HepG2 (cell line): ENCODE results near the gene RAB22A. TPM values are rescaled to one million over a fixed set of nuclear protein-coding genes. Genes with fewer than 3 reads are reported as not detected.

Experiments
- CCDC6 ChIP-seq: sonication (generic); formaldehyde crosslinking; IDR thresholded peaks from 2 replicates; pipeline ENCODE4 v1.8.1; 2022; ENCODE audit warnings: mild to moderate bottlenecking, missing genetic modification reagents, moderate library complexity
- ELF3 ChIP-seq: IDR thresholded peaks from 2 replicates; pipeline ENCODE4 v1.6.1; 2016; ENCODE audit warnings: missing genetic modification reagents, missing compliant biosample characterization
- FLYWCH1 ChIP-seq: sonication (generic); formaldehyde crosslinking; IDR thresholded peaks from 2 replicates; pipeline ENCODE4 v1.8.1; 2023; ENCODE audit warnings: mild to moderate bottlenecking, missing genetic modification reagents
- HHEX ChIP-seq: IDR thresholded peaks from 2 replicates; pipeline ENCODE4 v1.6.1; 2016; ENCODE audit warnings: control low read depth
- KDM5A ChIP-seq: fragments of 200-600 bp; sonication (generic); IDR thresholded peaks from 2 replicates; pipeline ENCODE4 v1.7.0; 2018; ENCODE audit warnings: antibody characterized with exemption, mild to moderate bottlenecking, low read length, borderline replicate concordance
- KMT2B ChIP-seq: IDR thresholded peaks from 2 replicates; pipeline ENCODE4 v1.6.1; 2016; ENCODE audit warnings: missing genetic modification reagents, missing compliant biosample characterization
- NPAS2 ChIP-seq: sonication (generic); formaldehyde crosslinking; IDR thresholded peaks from 2 replicates; pipeline ENCODE4 v1.8.0; 2022; ENCODE audit warnings: mild to moderate bottlenecking, missing genetic modification reagents, borderline replicate concordance
- PITX1 ChIP-seq: sonication (generic); formaldehyde crosslinking; IDR thresholded peaks from 2 replicates; pipeline ENCODE4 v1.5.1; 2020; ENCODE audit warnings: mild to moderate bottlenecking, missing genetic modification reagents
- RFXANK ChIP-seq: IDR thresholded peaks from 2 replicates; pipeline ENCODE4 v1.6.1; 2016
- RNF2 ChIP-seq: fragments of 450-650 bp; conservative IDR thresholded peaks from 2 replicates; pipeline ENCODE4 v1.6.1; 2016; ENCODE audit warnings: low read depth
- SNAPC5 ChIP-seq: sonication (generic); formaldehyde crosslinking; IDR thresholded peaks from 2 replicates; pipeline ENCODE4 v1.8.1; 2023; ENCODE audit warnings: mild to moderate bottlenecking, missing genetic modification reagents, borderline replicate concordance
- UBTF ChIP-seq: sonication (generic); formaldehyde crosslinking; IDR thresholded peaks from 2 replicates; pipeline ENCODE4 v1.4.0; 2020; ENCODE audit warnings: mild to moderate bottlenecking, missing genetic modification reagents
- ZFAT ChIP-seq: sonication (generic); formaldehyde crosslinking; conservative IDR thresholded peaks from 2 replicates; pipeline ENCODE4 v1.8.1; 2023; ENCODE audit warnings: missing genetic modification reagents, inconsistent platforms
- ZFX ChIP-seq: sonication (generic); formaldehyde crosslinking; IDR thresholded peaks from 2 replicates; pipeline ENCODE4 v1.4.0; 2020; ENCODE audit warnings: mild to moderate bottlenecking, low read depth, missing genetic modification reagents, moderate library complexity
- ZNF232 ChIP-seq: sonication (generic); formaldehyde crosslinking; IDR thresholded peaks from 2 replicates; pipeline ENCODE4 v1.4.0; 2020; ENCODE audit warnings: missing genetic modification reagents, borderline replicate concordance
- ZNF253 ChIP-seq: sonication (generic); formaldehyde crosslinking; IDR thresholded peaks from 2 replicates; pipeline ENCODE4 v1.8.0; 2022; ENCODE audit warnings: mild to moderate bottlenecking, missing genetic modification reagents, borderline replicate concordance
- ZNF317 ChIP-seq: sonication (generic); formaldehyde crosslinking; IDR thresholded peaks from 2 replicates; pipeline ENCODE4 v1.5.0; 2020; ENCODE audit warnings: mild to moderate bottlenecking, missing genetic modification reagents
- ZNF768 ChIP-seq: sonication (generic); formaldehyde crosslinking; IDR thresholded peaks from 2 replicates; pipeline ENCODE4 v1.4.0; 2020; ENCODE audit warnings: missing genetic modification reagents
- ZSCAN20 ChIP-seq: sonication (generic); formaldehyde crosslinking; IDR thresholded peaks from 2 replicates; pipeline ENCODE4 v1.4.0; 2020; ENCODE audit warnings: missing genetic modification reagents, mild to moderate bottlenecking, borderline replicate concordance
- polyA plus RNA-seq, 8 experiments: library from polyadenylated mRNA; depleted of rRNA in 3 of 8; stranded (reverse) in 7 of 8; unstranded in 1 of 8; fragments of >200 nt; fragmentation: Illumina TruSeq in 4 of 8; extraction: Trizol in 4 of 8; gene quantifications; 2 replicates each; pipeline versions ENCODE4 v1.2.1 to v1.2.3, GENCODE V29; 2011 to 2016; ENCODE audit warnings: low read depth in 4 of 8, missing spikeins in 1 of 8, mixed read lengths in 1 of 8; ENCODE audit not compliant: insufficient read depth in 1 of 8
- total RNA-seq, 5 experiments: library from RNA; depleted of rRNA; stranded (reverse); fragments of >200 nt; fragmentation: Illumina TruSeq; extraction: Trizol; gene quantifications; 2 replicates each; pipeline ENCODE4 v1.2.3, GENCODE V29; 2016; ENCODE audit warnings: low read depth in 1 of 5
- TF ChIP-seq, protein P1 (sequence below): sonication (generic); formaldehyde crosslinking; IDR thresholded peaks from 2 replicates; pipeline ENCODE4 v1.5.0; 2020; ENCODE audit warnings: missing genetic modification reagents
- TF ChIP-seq, protein P2 (sequence below): sonication (generic); formaldehyde crosslinking; IDR thresholded peaks from 2 replicates; pipeline ENCODE4 v1.4.0; 2020; ENCODE audit warnings: missing genetic modification reagents, borderline replicate concordance
- TF ChIP-seq, protein P3 (sequence below): sonication (generic); formaldehyde crosslinking; IDR thresholded peaks from 2 replicates; pipeline ENCODE4 v1.5.0; 2020; ENCODE audit warnings: missing genetic modification reagents, mild to moderate bottlenecking, borderline replicate concordance

The RAB22A gene
- total and polyA plus RNA-seq, 2 of the 13 experiments (the other 11 are each of a cell fraction or from before 2014, with no cell fraction given) = 10.7 to 11.2 TPM

DNA sequence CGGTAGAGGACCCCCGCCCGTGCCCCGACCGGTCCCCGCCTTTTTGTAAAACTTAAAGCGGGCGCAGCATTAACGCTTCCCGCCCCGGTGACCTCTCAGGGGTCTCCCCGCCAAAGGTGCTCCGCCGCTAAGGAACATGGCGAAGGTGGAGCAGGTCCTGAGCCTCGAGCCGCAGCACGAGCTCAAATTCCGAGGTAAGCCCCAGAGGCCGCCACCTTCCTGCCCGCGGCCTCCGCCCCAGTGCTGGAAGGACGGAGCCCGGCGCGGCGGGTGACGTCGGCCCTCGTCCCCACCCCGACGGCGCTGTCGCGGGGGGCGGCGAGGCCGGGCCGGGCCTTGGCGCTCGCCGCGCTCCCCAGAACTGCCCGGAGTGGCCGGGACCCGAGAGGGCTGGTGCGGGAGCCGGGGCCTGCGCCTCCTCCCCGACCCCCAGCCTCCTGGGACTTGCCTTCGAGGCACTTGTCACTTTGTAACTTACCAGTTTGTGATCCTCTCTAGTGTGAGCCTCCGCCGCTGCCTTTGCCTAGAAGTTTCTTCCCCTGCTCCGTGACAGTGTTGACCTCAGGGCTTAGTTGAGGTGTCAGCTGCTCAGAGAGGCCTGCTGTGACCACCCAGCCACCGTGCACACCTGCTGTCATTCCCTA, 79.9 kb downstream of the RAB22A start (continued):
- TF ChIP-seq UBTF (CRISPR knock-in tag) (peak; percentile 87), ZNF768 (CRISPR knock-in tag) (peak; percentile 9; the same call in 1 of the 2 replicates), ZSCAN20 (CRISPR knock-in tag) (no peak; the same call in 1 of the 2 replicates), HHEX (0 out of 2 replicates have a peak, but pooled peaks have one; percentile 14), CCDC6 (CRISPR knock-in tag) (peak; percentile 80; the same call in 1 of the 2 replicates), PITX1 (no peak; the same call in 1 of the 2 replicates), FLYWCH1 (CRISPR knock-in tag) (no peak), NPAS2 (CRISPR knock-in tag) (no peak), RFXANK (CRISPR knock-in tag) (no peak), ZNF253 (CRISPR knock-in tag) (peak; percentile 78; the same call in 1 of the 2 replicates), KMT2B (CRISPR knock-in tag) (peak; percentile 64), SNAPC5 (CRISPR knock-in tag) (peak; percentile 28; the same call in 1 of the 2 replicates), ZNF317 (no peak), ZFAT (0 out of 2 replicates have a peak, but pooled peaks have one; percentile 11), ZNF232 (CRISPR knock-in tag) (0 out of 2 replicates have a peak, but pooled peaks have one; percentile 29), ELF3 (CRISPR knock-in tag) (0 out of 2 replicates have a peak, but pooled peaks have one; percentile 10), RNF2 (peak; percentile 72), KDM5A (peak; percentile 32; the same call in 1 of the 2 replicates), ZFX (CRISPR knock-in tag) (peak; percentile 88)
- TF ChIP-seq, protein P1, sequence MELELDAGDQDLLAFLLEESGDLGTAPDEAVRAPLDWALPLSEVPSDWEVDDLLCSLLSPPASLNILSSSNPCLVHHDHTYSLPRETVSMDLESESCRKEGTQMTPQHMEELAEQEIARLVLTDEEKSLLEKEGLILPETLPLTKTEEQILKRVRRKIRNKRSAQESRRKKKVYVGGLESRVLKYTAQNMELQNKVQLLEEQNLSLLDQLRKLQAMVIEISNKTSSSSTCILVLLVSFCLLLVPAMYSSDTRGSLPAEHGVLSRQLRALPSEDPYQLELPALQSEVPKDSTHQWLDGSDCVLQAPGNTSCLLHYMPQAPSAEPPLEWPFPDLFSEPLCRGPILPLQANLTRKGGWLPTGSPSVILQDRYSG = 0 out of 2 replicates have a peak, but pooled peaks have one; percentile 74
- TF ChIP-seq, protein P2, sequence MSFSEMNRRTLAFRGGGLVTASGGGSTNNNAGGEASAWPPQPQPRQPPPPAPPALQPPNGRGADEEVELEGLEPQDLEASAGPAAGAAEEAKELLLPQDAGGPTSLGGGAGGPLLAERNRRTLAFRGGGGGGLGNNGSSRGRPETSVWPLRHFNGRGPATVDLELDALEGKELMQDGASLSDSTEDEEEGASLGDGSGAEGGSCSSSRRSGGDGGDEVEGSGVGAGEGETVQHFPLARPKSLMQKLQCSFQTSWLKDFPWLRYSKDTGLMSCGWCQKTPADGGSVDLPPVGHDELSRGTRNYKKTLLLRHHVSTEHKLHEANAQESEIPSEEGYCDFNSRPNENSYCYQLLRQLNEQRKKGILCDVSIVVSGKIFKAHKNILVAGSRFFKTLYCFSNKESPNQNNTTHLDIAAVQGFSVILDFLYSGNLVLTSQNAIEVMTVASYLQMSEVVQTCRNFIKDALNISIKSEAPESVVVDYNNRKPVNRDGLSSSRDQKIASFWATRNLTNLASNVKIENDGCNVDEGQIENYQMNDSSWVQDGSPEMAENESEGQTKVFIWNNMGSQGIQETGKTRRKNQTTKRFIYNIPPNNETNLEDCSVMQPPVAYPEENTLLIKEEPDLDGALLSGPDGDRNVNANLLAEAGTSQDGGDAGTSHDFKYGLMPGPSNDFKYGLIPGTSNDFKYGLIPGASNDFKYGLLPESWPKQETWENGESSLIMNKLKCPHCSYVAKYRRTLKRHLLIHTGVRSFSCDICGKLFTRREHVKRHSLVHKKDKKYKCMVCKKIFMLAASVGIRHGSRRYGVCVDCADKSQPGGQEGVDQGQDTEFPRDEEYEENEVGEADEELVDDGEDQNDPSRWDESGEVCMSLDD (CRISPR knock-in tag) = peak; percentile 64; the same call in 1 of the 2 replicates
- TF ChIP-seq, protein P3, sequence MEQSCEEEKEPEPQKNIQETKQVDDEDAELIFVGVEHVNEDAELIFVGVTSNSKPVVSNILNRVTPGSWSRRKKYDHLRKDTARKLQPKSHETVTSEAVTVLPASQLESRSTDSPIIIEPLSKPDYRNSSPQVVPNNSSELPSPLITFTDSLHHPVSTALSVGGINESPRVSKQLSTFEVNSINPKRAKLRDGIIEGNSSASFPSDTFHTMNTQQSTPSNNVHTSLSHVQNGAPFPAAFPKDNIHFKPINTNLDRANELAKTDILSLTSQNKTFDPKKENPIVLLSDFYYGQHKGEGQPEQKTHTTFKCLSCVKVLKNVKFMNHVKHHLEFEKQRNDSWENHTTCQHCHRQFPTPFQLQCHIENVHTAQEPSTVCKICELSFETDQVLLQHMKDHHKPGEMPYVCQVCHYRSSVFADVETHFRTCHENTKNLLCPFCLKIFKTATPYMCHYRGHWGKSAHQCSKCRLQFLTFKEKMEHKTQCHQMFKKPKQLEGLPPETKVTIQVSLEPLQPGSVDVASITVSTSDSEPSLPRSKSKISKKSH (CRISPR knock-in tag) = peak; percentile 41; the same call in 1 of the 2 replicates
